Measurements from ENCODE around the gene SNRNP70.
A peak's percentile ranks its signal among the peaks of the same experiment; 100 is the strongest.
"Not testable (repeated sequence)": the region's sequence is repeated elsewhere in the genome, so short reads cannot be mapped to it uniquely, and the experiment has no call there.

The SNRNP70 gene

GRCh38 chr19:49119411-49120324, 34.4 kb downstream of the SNRNP70 start, which contains the start of gene PPFIA3:
Gene PPFIA3, plus strand, starts transcription at chr19:49119544. Its CDS starts 8,330 bp downstream, at chr19:49127874.
- TF ChIP-seq CTCF (IDR thresholded peaks at IDR 0.05; ENCODE audit: low read depth, low read length) (no peak), EZH2phosphoT487 (IDR thresholded peaks at IDR 0.05; ENCODE audit: low read depth) (no peak)
- no peaks in the 10 kb centered on the region for H4K20me1 ChIP-seq (ENCODE audit: insufficient read depth, low read length)
- H3K4me2 ChIP-seq (ENCODE audit: low read length) = peak within 1 kb of the TSS; percentile 99
- H3K9me3 ChIP-seq (ENCODE audit: insufficient read depth, low read length) = no peaks in the 10 kb centered on the region
- H3K36me3 ChIP-seq (replicated peaks; ENCODE audit: low read depth, low read length) = no peaks in the 10 kb centered on the region
- peak within 1 kb of the TSS; percentile 90 for H3K9ac ChIP-seq (ENCODE audit: low read length)
- peaks cover 6% of the 10 kb centered on the region for H3K79me2 ChIP-seq (ENCODE audit: low read length)
- peak within 1 kb of the TSS; percentile 72 for H3K27ac ChIP-seq (ENCODE audit: low read length)
- H3K4me3 ChIP-seq (ENCODE audit: low read length) = peak within 1 kb of the TSS; percentile 92
- peaks cover 17% of the 10 kb centered on the region for H3K4me1 ChIP-seq (ENCODE audit: low read length)
- H2AFZ ChIP-seq (ENCODE audit: low read depth, low read length) = peak within 1 kb of the TSS; percentile 67; the same call in 1 of the 2 replicates
- H3K27me3 ChIP-seq (ENCODE audit: low read depth, low read length) = no peaks in the 10 kb centered on the region

- Histone ChIP-seq H3K4me2 (ENCODE audit: low read length) (peak overlapping the region; percentile 85), H3K36me3 (replicated peaks; ENCODE audit: low read depth, low read length) (no peaks in the 10 kb centered on the region), H4K20me1 (ENCODE audit: insufficient read depth, low read length) (no peaks in the 10 kb centered on the region), H3K4me3 (ENCODE audit: low read length) (peak overlapping the region; percentile 92), H3K27ac (ENCODE audit: low read length) (no peak overlapping the region), H2AFZ (ENCODE audit: low read depth, low read length) (peak overlapping the region; percentile 45; the same call in 1 of the 2 replicates), H3K9ac (ENCODE audit: low read length) (peak overlapping the region; percentile 87), H3K27me3 (ENCODE audit: low read depth, low read length) (no peaks in the 10 kb centered on the region), H3K79me2 (ENCODE audit: low read length) (peaks cover 6% of the 10 kb centered on the region), H3K4me1 (ENCODE audit: low read length) (peaks cover 17% of the 10 kb centered on the region), H3K9me3 (ENCODE audit: insufficient read depth, low read length) (no peaks in the 10 kb centered on the region)
- TF ChIP-seq CTCF (IDR thresholded peaks at IDR 0.05; ENCODE audit: low read depth, low read length) (no peak), EZH2phosphoT487 (IDR thresholded peaks at IDR 0.05; ENCODE audit: low read depth) (no peak)
Measured at GRCh38 chr19:49120325-49120683, 35.1 kb downstream of the SNRNP70 start.

GRCh38 chr19:49120868-49121267, 35.6 kb downstream of the SNRNP70 start:
- no peak overlapping the region for H3K27ac ChIP-seq (ENCODE audit: low read length)
- H3K4me3 ChIP-seq (ENCODE audit: low read length) = peak overlapping the region; percentile 92; the same call in 1 of the 2 replicates
- H3K4me1 ChIP-seq (ENCODE audit: low read length) = peaks cover 17% of the 10 kb centered on the region
- peaks cover 6% of the 10 kb centered on the region for H3K79me2 ChIP-seq (ENCODE audit: low read length)
- peak overlapping the region; percentile 87; the same call in 1 of the 2 replicates for H3K9ac ChIP-seq (ENCODE audit: low read length)
- H3K4me2 ChIP-seq (ENCODE audit: low read length) = peak overlapping the region; percentile 85
- TF ChIP-seq CTCF (IDR thresholded peaks at IDR 0.05; ENCODE audit: low read depth, low read length) (no peak), EZH2phosphoT487 (IDR thresholded peaks at IDR 0.05; ENCODE audit: low read depth) (no peak)
- H4K20me1 ChIP-seq (ENCODE audit: insufficient read depth, low read length) = no peaks in the 10 kb centered on the region
- no peak overlapping the region for H2AFZ ChIP-seq (ENCODE audit: low read depth, low read length)
- no peaks in the 10 kb centered on the region for H3K36me3 ChIP-seq (replicated peaks; ENCODE audit: low read depth, low read length)
- no peaks in the 10 kb centered on the region for H3K27me3 ChIP-seq (ENCODE audit: low read depth, low read length)
- no peaks in the 10 kb centered on the region for H3K9me3 ChIP-seq (ENCODE audit: insufficient read depth, low read length)

- H3K9ac ChIP-seq (ENCODE audit: low read length); H3K4me3 ChIP-seq (ENCODE audit: low read length); H3K27ac ChIP-seq (ENCODE audit: low read length); H3K9me3 ChIP-seq (ENCODE audit: insufficient read depth, low read length); H3K79me2 ChIP-seq (ENCODE audit: low read length); H4K20me1 ChIP-seq (ENCODE audit: insufficient read depth, low read length); H2AFZ ChIP-seq (ENCODE audit: low read depth, low read length); H3K4me2 ChIP-seq (ENCODE audit: low read length); H3K36me3 ChIP-seq (replicated peaks; ENCODE audit: low read depth, low read length); H3K27me3 ChIP-seq (ENCODE audit: low read depth, low read length): not testable (repeated sequence)
- peaks cover 17% of the 10 kb centered on the region for H3K4me1 ChIP-seq (ENCODE audit: low read length)
Measured at GRCh38 chr19:49121841-49122240, 36.6 kb downstream of the SNRNP70 start.

- not testable (repeated sequence) for H3K27me3 ChIP-seq (ENCODE audit: low read depth, low read length); H2AFZ ChIP-seq (ENCODE audit: low read depth, low read length); H3K4me2 ChIP-seq (ENCODE audit: low read length); H3K27ac ChIP-seq (ENCODE audit: low read length); H3K4me1 ChIP-seq (ENCODE audit: low read length); H3K79me2 ChIP-seq (ENCODE audit: low read length); H3K36me3 ChIP-seq (replicated peaks; ENCODE audit: low read depth, low read length); H3K9ac ChIP-seq (ENCODE audit: low read length); H3K9me3 ChIP-seq (ENCODE audit: insufficient read depth, low read length); H4K20me1 ChIP-seq (ENCODE audit: insufficient read depth, low read length); H3K4me3 ChIP-seq (ENCODE audit: low read length)
Measured at GRCh38 chr19:49123285-49123684, 38.0 kb downstream of the SNRNP70 start.
